Dermis microvascular lymphatic vessel endothelial cell (primary cell): Measurements from ENCODE around the gene ANKS1B. TPM values are rescaled to one million over a fixed set of nuclear protein-coding genes. Genes with fewer than 3 reads are reported as not detected.
"Not testable (repeated sequence)": the region's sequence is repeated elsewhere in the genome, so short reads cannot be mapped to it uniquely, and the experiment has no call there.

Experiments used
- DNase-seq, 2 donors: peaks; one replicate each; pipeline versions ENCODE4 v3.0.0 to v3.0.0-alpha.2; 2010; ENCODE audit warnings: low read depth in 2 of 2
- total RNA-seq: library from RNA; depleted of rRNA; stranded (reverse); fragments of >200 nt; gene quantifications from 2 replicates; pipeline ENCODE4 v1.2.1, GENCODE V29; 2014

The ANKS1B gene
- total RNA-seq, 1 donor from 2014 or later: 0.13 TPM

DNA sequence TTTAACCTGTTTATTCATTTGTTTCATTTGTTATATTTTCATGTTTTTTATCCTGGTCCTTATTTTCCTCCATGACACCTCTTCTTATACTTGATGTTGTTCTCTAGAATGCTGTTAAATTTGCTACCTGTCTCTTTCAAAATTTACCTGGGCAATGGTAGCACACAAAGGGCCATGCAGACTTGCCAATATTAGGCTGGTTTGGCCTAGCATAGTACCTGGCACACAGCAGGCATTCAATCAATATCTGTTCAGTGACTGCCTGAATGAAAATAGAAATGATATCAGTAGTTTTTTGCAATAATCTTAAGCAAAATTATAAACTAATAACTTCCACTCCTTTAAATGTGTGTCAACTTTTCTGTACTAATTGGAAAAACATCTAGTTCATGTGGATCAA lies 1014.5 kb downstream of the ANKS1B start:
- no peak for DNase-seq

DNA sequence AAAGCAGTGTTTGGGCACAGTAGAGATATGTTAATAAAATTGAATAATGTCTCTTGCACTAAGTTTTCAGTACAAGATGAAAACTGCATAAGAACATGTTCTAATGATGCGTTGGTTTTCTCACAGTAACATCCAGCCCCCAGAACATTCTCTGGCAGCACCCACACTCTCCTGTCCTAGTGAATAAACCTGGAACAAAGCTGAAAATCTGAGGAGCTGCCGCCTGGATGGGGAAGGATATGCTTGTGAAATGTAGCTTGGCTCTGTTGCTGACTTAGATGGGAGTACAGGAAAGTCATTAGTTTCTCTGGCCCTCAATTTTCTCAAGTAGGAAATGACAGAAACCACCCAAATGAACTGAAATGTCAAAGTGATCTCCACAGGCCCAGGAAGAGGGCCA lies 1015.8 kb downstream of the ANKS1B start:
- no peak for DNase-seq

GRCh38 chr12:98957135-98957534 lies 1027.6 kb downstream of the ANKS1B start:
- not testable (repeated sequence) for DNase-seq

GRCh38 chr12:98955284-98955683 lies 1029.5 kb downstream of the ANKS1B start:
- peak in 1 of 2 donors; percentile 23 for DNase-seq

DNA sequence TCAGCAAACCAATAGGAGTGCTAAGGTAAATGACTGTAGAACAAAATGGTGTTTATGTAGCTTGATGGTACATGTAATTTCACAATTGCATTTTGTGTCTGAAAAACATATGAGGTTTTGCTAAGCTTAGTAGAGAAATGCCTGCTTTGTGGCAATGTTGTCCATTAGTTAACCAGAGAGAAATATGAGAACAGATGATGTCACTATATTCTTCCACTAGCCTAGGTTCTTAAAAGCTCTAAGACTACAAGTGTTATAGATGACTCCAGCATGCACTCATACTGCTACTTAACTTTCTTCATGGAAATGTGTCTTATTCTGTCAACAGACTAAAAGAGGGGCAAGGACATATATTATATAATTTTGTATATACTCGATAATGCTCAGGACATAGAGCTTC lies 1030.2 kb downstream of the ANKS1B start:
- no peak for DNase-seq

DNA sequence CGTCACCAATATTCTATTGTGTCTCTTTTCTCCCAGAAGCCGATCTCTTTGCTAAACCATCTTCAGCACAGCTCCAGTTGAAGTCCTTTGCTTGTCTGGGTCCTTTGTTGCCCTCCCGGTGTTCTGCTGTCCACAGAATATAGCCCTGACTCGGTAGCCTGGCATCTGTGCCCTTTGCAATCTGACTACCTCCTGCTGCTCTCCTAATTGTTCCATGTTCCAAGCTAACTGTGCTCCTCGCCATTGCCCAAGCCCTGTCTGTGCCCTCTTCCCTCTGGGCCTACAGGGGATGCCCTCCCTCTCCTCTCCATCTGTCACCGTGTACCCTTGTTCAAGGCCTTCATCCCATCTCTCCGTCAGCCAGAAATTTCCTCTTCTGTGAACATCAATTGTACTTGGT lies 1033.3 kb downstream of the ANKS1B start:
- DNase-seq: no peak

- DNase-seq: no peak
These were observed 1036.3 kb downstream of the ANKS1B start for GRCh38 chr12:98948343-98948949.

- no peak for DNase-seq
These were observed 1038.9 kb downstream of the ANKS1B start for GRCh38 chr12:98945864-98946263.

- no peak for DNase-seq
These were observed 1044.8 kb downstream of the ANKS1B start for GRCh38 chr12:98939926-98940325.

- peak; percentile 11 to 55 for DNase-seq
These were observed 1045.4 kb downstream of the ANKS1B start for GRCh38 chr12:98939350-98939749.

DNA sequence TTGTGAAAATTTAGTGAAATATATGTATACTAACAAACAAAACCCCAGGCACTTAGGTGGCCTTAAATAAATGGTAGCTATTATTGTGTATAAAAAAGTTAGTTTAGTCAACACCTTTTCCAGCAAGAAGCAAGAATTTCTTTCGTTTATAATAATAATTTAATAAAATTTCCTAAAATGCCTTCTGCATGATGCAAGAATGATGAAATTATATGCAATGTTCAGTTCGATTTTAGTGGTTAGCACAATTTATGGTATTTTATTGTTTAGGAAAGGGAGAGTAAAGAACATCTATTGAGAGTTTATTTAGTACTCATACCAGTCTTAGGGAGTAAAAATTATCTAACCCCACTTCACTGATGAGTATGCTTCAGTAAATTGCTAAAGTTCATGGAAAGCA lies 1048.9 kb downstream of the ANKS1B start:
- no peak for DNase-seq

GRCh38 chr12:98922871-98923270 lies 1061.9 kb downstream of the ANKS1B start:
- no peak for DNase-seq

- no peak for DNase-seq
These were observed 1066.4 kb downstream of the ANKS1B start for GRCh38 chr12:98918176-98918863.

- no peak for DNase-seq
These were observed 1068.6 kb downstream of the ANKS1B start for GRCh38 chr12:98916106-98916505.

DNA sequence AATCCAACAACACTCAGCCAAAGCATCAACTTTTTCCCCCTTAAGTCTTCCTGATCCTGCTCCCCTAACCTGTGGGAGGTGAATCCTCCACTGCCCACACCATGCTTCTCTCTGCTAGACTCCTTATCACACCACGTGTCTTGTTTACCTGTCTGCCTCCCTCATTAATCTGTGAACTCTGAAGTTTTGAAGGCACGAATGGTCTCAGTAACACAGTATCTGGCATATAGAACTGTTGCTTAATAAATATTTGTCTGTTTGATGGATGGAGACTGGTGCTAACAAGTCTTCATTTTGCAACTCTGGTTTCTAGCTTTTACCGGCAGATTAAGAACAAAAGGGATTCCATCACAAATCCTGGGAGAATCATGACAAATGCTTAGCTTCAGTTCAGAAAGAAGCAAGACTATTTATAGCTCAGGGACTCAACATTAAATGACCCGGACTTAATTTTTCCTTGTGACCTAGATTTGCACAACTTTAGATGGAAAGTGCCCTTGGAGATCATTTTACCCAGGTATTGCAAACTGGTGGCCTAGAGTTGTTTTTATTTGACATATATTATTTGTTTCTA lies 1072.2 kb downstream of the ANKS1B start:
- no peak for DNase-seq

GRCh38 chr12:98911396-98911795 lies 1073.3 kb downstream of the ANKS1B start:
- no peak for DNase-seq

GRCh38 chr12:98909746-98910145 lies 1075.0 kb downstream of the ANKS1B start:
- DNase-seq: no peak

DNA sequence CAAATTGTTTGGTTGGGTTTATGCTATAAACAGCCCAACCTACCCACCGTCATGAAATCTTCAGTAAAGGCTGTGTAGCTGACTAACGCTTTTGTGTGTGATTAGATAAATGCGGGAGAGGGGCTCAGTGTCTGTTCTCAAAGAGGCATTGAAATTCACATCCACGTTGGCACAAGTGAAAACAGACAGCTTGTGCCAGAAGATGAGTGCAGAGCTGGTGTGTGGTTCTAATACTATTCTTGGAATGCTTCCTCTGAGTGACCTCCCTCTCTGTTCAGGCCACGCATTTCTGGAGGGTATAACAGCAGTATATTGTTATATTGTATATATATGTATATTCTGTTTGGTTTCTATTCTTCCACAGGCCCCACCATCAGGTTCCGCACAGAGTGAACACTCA lies 1075.9 kb downstream of the ANKS1B start:
- no peak for DNase-seq

- no peak for DNase-seq
These were observed 1080.9 kb downstream of the ANKS1B start for GRCh38 chr12:98903875-98904274.

- no peak for DNase-seq
These were observed 1083.5 kb downstream of the ANKS1B start for GRCh38 chr12:98901189-98901588.

GRCh38 chr12:98896938-98897337 lies 1087.8 kb downstream of the ANKS1B start:
- DNase-seq: peak; percentile 15 to 35

GRCh38 chr12:98895086-98895651 lies 1089.6 kb downstream of the ANKS1B start:
- no peak for DNase-seq
